Gastroesophageal sphincter (tissue), 3 donors: ENCODE results near the gene POLR2M.

ENCODE experiments used
- CTCF ChIP-seq, 4 experiments: fragments of 200-600 bp in 2 of 4; fragments of 450-650 bp in 2 of 4; sonication (generic) in 1 of 4; IDR thresholded peaks; one replicate each; pipeline ENCODE4 v1.5.1; 2017 to 2019; ENCODE audit warnings: antibody characterized with exemption in 4 of 4, mild to moderate bottlenecking in 2 of 4, moderate library complexity in 2 of 4
- EP300 ChIP-seq: sonication (generic); formaldehyde crosslinking; IDR thresholded peaks from one replicate; pipeline ENCODE4 v1.6.1; 2017; ENCODE audit warnings: antibody characterized with exemption, mild to moderate bottlenecking
- POLR2A ChIP-seq, 2 donors: fragments of 450-650 bp; IDR thresholded peaks; one replicate each; pipeline ENCODE4 v1.6.1; 2017; ENCODE audit warnings: antibody characterized with exemption in 2 of 2, mild to moderate bottlenecking in 2 of 2, moderate library complexity in 1 of 2
- POLR2AphosphoS5 ChIP-seq: sonication (generic); formaldehyde crosslinking; IDR thresholded peaks from one replicate; pipeline ENCODE4 v1.6.1; 2017; ENCODE audit warnings: antibody characterized with exemption

GRCh38 chr15:57730876-57731275, 24.4 kb downstream of the POLR2M start:
- TF ChIP-seq CTCF (IDR thresholded peaks at IDR 0.05) = no peak
- no peak for TF ChIP-seq POLR2A (IDR thresholded peaks at IDR 0.05)
- no peak for TF ChIP-seq POLR2AphosphoS5
- TF ChIP-seq EP300 = no peak
